A673 (cell line): ENCODE data around the gene C3orf33. TPM values are rescaled to one million over a fixed set of nuclear protein-coding genes. Genes with fewer than 3 reads are reported as not detected.

ENCODE experiments used
- BruUV-seq: library from RNA; stranded (reverse); fragments of 400-500 nt; replicated peaks from 2 replicates; lab custom pipeline; 2021; lab: Mats Ljungman, UMichigan
- CTCF ChIA-PET: fragments of 300-600 bp; sonication (Branson Sonifier 250); formaldehyde crosslinking; loops from one replicate; lab custom pipeline; 2022; ENCODE audit warnings: antibody characterized with exemption; lab: Charles Lee
- POLR2A ChIA-PET: fragments of 300-600 bp; sonication (Branson Sonifier 250); formaldehyde crosslinking; loops from one replicate; lab custom pipeline; 2022; ENCODE audit warnings: antibody characterized with exemption; ENCODE audit not compliant: low non-redundant PET; lab: Charles Lee
- DNase-seq: peaks from one replicate; pipeline ENCODE4 v3.0.0-alpha.2; 2015; ENCODE audit warnings: low spot score
- H3K27ac ChIP-seq: fragments of 200-600 bp; sonication (generic); 2 replicates; pipeline ENCODE4 v1.5.1; 2016; ENCODE audit warnings: mixed run types, low read depth, mild to moderate bottlenecking, mixed read lengths, antibody characterized with exemption, low read length; ENCODE audit not compliant: poor library complexity, severe bottlenecking
- H3K27me3 ChIP-seq: fragments of 200-600 bp; sonication (generic); replicated peaks from 2 replicates; pipeline ENCODE4 v1.6.1; 2017; ENCODE audit warnings: mixed run types, low read depth, mild to moderate bottlenecking, mixed read lengths, antibody characterized with exemption, low read length; ENCODE audit not compliant: insufficient read depth, poor library complexity
- H3K36me3 ChIP-seq: fragments of 200-600 bp; sonication (generic); 2 replicates; pipeline ENCODE4 v1.6.1; 2016; ENCODE audit warnings: mixed run types, mild to moderate bottlenecking, mixed read lengths, antibody characterized with exemption, low read length; ENCODE audit not compliant: insufficient read depth, poor library complexity, severe bottlenecking
- H3K4me1 ChIP-seq: fragments of 200-600 bp; sonication (generic); 2 replicates; pipeline ENCODE4 v1.6.1; 2017; ENCODE audit warnings: mixed run types, mild to moderate bottlenecking, mixed read lengths, antibody characterized with exemption, low read length; ENCODE audit not compliant: insufficient read depth, poor library complexity, severe bottlenecking
- H3K4me3 ChIP-seq: fragments of 200-600 bp; sonication (generic); 2 replicates; pipeline ENCODE4 v1.5.1; 2016; ENCODE audit warnings: low read depth, mixed run types, mild to moderate bottlenecking, mixed read lengths, low read length; ENCODE audit not compliant: poor library complexity, severe bottlenecking
- H3K9me3 ChIP-seq: fragments of 200-600 bp; sonication (generic); 2 replicates; pipeline ENCODE4 v1.6.1; 2016; ENCODE audit warnings: mixed run types, low read depth, mild to moderate bottlenecking, mixed read lengths, antibody characterized with exemption, low read length; ENCODE audit not compliant: poor library complexity, severe bottlenecking
- CTCF ChIP-seq: fragments of 300-800, 200-600 bp; sonication (generic); conservative IDR thresholded peaks from 2 replicates; pipeline ENCODE4 v1.5.1; 2017; ENCODE audit warnings: low read depth, mild to moderate bottlenecking, antibody characterized with exemption, low read length, moderate library complexity, mixed read lengths
- EZH2 ChIP-seq: fragments of 200-600 bp; sonication (generic); IDR thresholded peaks from 2 replicates; pipeline ENCODE4 v1.6.1; 2017; ENCODE audit warnings: borderline replicate concordance, low read depth, mild to moderate bottlenecking, mixed read lengths, antibody characterized with exemption, low read length; ENCODE audit not compliant: poor library complexity, severe bottlenecking
- intact Hi-C: fragments of 100-400 bp; cut with micrococcal nuclease; formaldehyde crosslinking; loops from one replicate; pipeline ENCODE4 v1.10.0; 2022; ENCODE audit not compliant: unreplicated experiment
- total RNA-seq: library from RNA; stranded (reverse); gene quantifications from 2 replicates; pipeline ENCODE4 v1.2.3, GENCODE V29; 2021

Gene C3orf33
- total RNA-seq, 1 experiment from 2014 or later, result 2.9 TPM

DNA sequence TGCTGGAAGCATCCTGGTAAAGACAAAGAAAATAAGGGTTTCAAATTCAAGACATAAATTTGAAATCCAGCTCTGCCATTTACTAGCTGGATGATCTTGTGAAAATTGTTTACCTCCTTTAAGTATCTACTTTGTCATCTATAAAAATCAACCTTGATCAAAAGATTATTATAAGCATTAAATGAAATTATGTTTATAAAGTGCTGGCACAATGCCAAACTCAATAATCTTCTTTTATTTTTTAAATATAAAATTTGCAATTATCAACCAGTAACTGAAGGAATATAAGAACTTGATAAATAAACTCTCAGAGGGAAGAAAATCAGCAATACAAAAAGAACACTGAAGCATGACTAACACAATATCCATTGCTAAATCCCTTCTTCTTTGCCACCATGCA lies 25.8 kb downstream of the C3orf33 start:
- DNase-seq, result no peak
- H3K4me1 ChIP-seq, result no peaks in the 10 kb centered on the region
- no peak overlapping the region for H3K27ac ChIP-seq
- H3K4me3 ChIP-seq, result no peak overlapping the region
- ChIA-PET CTCF (interaction anchor here (0.9 kb wide), 1 partner anchor 26 kb away, joined by 4 read pairs; the partner anchor contains the start of gene C3orf33), POLR2A (interaction anchor here (0.6 kb wide), 1 partner anchor 32 kb away, joined by 3 read pairs; no protein-coding TSS in a partner anchor)
- no peaks in the 10 kb centered on the region for H3K27me3 ChIP-seq
- TF ChIP-seq CTCF (no peak), EZH2 (no peak)
- intact Hi-C loops, result no loop called here
- H3K36me3 ChIP-seq, result no peaks in the 10 kb centered on the region
- no TSS peak for BruUV-seq
- H3K9me3 ChIP-seq, result peaks cover 13% of the 10 kb centered on the region

GRCh38 chr3:155778462-155778861 lies 27.6 kb downstream of the C3orf33 start:
- no peaks in the 10 kb centered on the region for H3K27me3 ChIP-seq
- no peak for DNase-seq
- no peak overlapping the region for H3K4me3 ChIP-seq
- no TSS peak for BruUV-seq
- no peaks in the 10 kb centered on the region for H3K4me1 ChIP-seq
- ChIA-PET CTCF (no interaction called here), POLR2A (no interaction called here)
- H3K9me3 ChIP-seq, result peaks cover 13% of the 10 kb centered on the region
- no peak for TF ChIP-seq EZH2
- no peak for TF ChIP-seq CTCF
- H3K36me3 ChIP-seq, result no peaks in the 10 kb centered on the region
- H3K27ac ChIP-seq, result no peak overlapping the region
- intact Hi-C loops, result no loop called here

DNA sequence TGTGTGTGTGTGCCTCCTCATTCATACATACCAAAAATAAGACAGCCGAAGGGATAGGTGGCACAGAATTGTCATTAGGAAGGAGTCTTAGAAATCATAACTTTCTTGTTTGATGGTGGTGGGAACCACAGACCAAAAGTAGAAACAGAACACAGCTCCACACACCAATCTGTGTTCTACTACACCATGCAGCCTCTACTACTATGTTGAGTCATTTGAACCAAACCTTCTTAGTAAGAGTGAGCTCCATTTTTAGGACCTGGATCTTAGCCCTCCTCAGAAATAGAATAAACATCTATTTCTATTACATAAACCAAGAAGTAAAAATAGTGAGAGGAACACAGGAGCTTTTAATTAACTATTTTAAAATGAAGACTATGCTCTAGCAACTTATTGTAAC lies 33.3 kb downstream of the C3orf33 start:
- Histone ChIP-seq H3K36me3 (no peaks in the 10 kb centered on the region), H3K4me3 (no peak overlapping the region), H3K27ac (no peak overlapping the region), H3K27me3 (no peaks in the 10 kb centered on the region), H3K9me3 (no peaks in the 10 kb centered on the region), H3K4me1 (no peaks in the 10 kb centered on the region)
- TF ChIP-seq EZH2 (no peak), CTCF (no peak)
- DNase-seq, result no peak
- BruUV-seq, result no TSS peak
- POLR2A ChIA-PET, result no interaction called here
- intact Hi-C loops, result no loop called here
- CTCF ChIA-PET, result no interaction called here
